Liver (tissue), 9 donors: ENCODE measurements around the gene PALLD. TPM values are rescaled to one million over a fixed set of nuclear protein-coding genes. Genes with fewer than 3 reads are reported as not detected.

Experiments
- DNase-seq: peaks from one replicate; pipeline ENCODE4 v3.0.0-alpha.2; 2017; ENCODE audit warnings: low spot score
- H3K27ac ChIP-seq, 2 donors: one replicate each; pipeline ENCODE4 v1.7.0; 2013; ENCODE audit warnings: inconsistent platforms in 2 of 2, low read length in 2 of 2, control low read depth in 1 of 2, low read depth in 1 of 2, mild to moderate bottlenecking in 1 of 2
- H3K27me3 ChIP-seq, 4 donors: one replicate each; pipeline versions ENCODE4 v1.6.1 to v1.7.0; 2013; ENCODE audit warnings: low read length in 3 of 4, inconsistent platforms in 1 of 4, mild to moderate bottlenecking in 1 of 4, moderate library complexity in 1 of 4; ENCODE audit not compliant: control insufficient read depth in 4 of 4, insufficient read depth in 4 of 4
- H3K36me3 ChIP-seq, 4 donors: one replicate each; pipeline versions ENCODE4 v1.6.1 to v1.7.0; 2013; ENCODE audit warnings: low read length in 3 of 4, mild to moderate bottlenecking in 3 of 4, low read depth in 1 of 4, moderate library complexity in 1 of 4; ENCODE audit not compliant: control insufficient read depth in 4 of 4, insufficient read depth in 3 of 4
- H3K4me1 ChIP-seq, 4 donors: one replicate each; pipeline versions ENCODE4 v1.6.1 to v1.7.0; 2013; ENCODE audit warnings: low read length in 3 of 4, mild to moderate bottlenecking in 3 of 4, moderate library complexity in 1 of 4; ENCODE audit not compliant: control insufficient read depth in 4 of 4, insufficient read depth in 4 of 4
- H3K4me3 ChIP-seq, 3 donors: one replicate each; pipeline versions ENCODE4 v1.6.1 to v1.7.0; 2013; ENCODE audit warnings: low read length in 3 of 3, control low read depth in 1 of 3, low read depth in 1 of 3, mild to moderate bottlenecking in 1 of 3
- H3K9ac ChIP-seq, 2 donors: one replicate each; pipeline ENCODE4 v1.7.0; 2013; ENCODE audit warnings: low read length in 2 of 2, mild to moderate bottlenecking in 2 of 2, moderate library complexity in 2 of 2, control low read depth in 1 of 2, low read depth in 1 of 2
- H3K9me3 ChIP-seq, 4 donors: one replicate each; pipeline versions ENCODE4 v1.6.1 to v1.7.0; 2013; ENCODE audit warnings: low read length in 3 of 4; ENCODE audit not compliant: control insufficient read depth in 4 of 4
- EGR1 ChIP-seq, 2 donors: IDR thresholded peaks; 2 replicates each; pipeline ENCODE4 v1.6.1; 2016 to 2018; ENCODE audit warnings: antibody characterized with exemption in 2 of 2, low read depth in 2 of 2
- FOXA1 ChIP-seq: IDR thresholded peaks from 2 replicates; pipeline ENCODE4 v1.6.1; 2016; ENCODE audit warnings: antibody characterized with exemption
- FOXA2 ChIP-seq: IDR thresholded peaks from 2 replicates; pipeline ENCODE4 v1.6.1; 2016; ENCODE audit warnings: antibody characterized with exemption
- HNF4A ChIP-seq, 2 donors: conservative IDR thresholded peaks; 2 replicates each; pipeline ENCODE4 v1.6.1; 2016; ENCODE audit warnings: antibody characterized with exemption in 2 of 2, mild to moderate bottlenecking in 2 of 2
- JUND ChIP-seq, 2 donors: IDR thresholded peaks; 2 replicates each; pipeline ENCODE4 v1.6.1; 2016; ENCODE audit warnings: antibody characterized with exemption in 2 of 2
- NR2F2 ChIP-seq: IDR thresholded peaks from 2 replicates; pipeline ENCODE4 v1.6.1; 2016; ENCODE audit warnings: antibody characterized with exemption
- RAD21 ChIP-seq, 2 donors: IDR thresholded peaks; 2 replicates each; pipeline ENCODE4 v1.6.1; 2016; ENCODE audit warnings: antibody characterized with exemption in 2 of 2, mild to moderate bottlenecking in 2 of 2
- RXRA ChIP-seq, 2 donors: IDR thresholded peaks; 2 replicates each; pipeline ENCODE4 v1.6.1; 2017 to 2018; ENCODE audit warnings: antibody characterized with exemption in 2 of 2, mild to moderate bottlenecking in 1 of 2
- SP1 ChIP-seq: IDR thresholded peaks from 2 replicates; pipeline ENCODE4 v1.6.1; 2018; ENCODE audit warnings: antibody characterized with exemption, mild to moderate bottlenecking
- TAF1 ChIP-seq: conservative IDR thresholded peaks from 2 replicates; pipeline ENCODE4 v1.6.1; 2016; ENCODE audit warnings: antibody characterized with exemption, mild to moderate bottlenecking
- YY1 ChIP-seq: IDR thresholded peaks from 2 replicates; pipeline ENCODE4 v1.6.1; 2016; ENCODE audit warnings: antibody characterized with exemption, mild to moderate bottlenecking
- WGBS: extraction: QIAGEN DNeasy Blood & Tissue Kit; methylation state at CpG from one replicate; pipeline ENCODE4 v1.1.7; 2013; 5-methylcytosine and 5-hydroxymethylcytosine counted together
- polyA plus RNA-seq, 2 donors: library from polyadenylated mRNA; stranded (reverse) in 1 of 2; unstranded in 1 of 2; fragments of 200-250 nt in 1 of 2; fragments of >200 nt in 1 of 2; fragmentation: Nextera tagmentation in 1 of 2; extraction: Ambion mirVana in 1 of 2; gene quantifications; one replicate each; pipeline versions ENCODE4 v1.2.1 to v1.2.3, GENCODE V29; 2013 to 2015
- total RNA-seq, 2 donors: library from RNA; depleted of rRNA; stranded (reverse); fragments of >200 nt; gene quantifications; one replicate each; pipeline ENCODE4 v1.2.3, GENCODE V29; 2014
- TF ChIP-seq, protein P1 (sequence below): IDR thresholded peaks from 2 replicates; pipeline ENCODE4 v1.6.1; 2016; ENCODE audit warnings: antibody characterized with exemption, mild to moderate bottlenecking
- TF ChIP-seq, protein P2 (sequence below): IDR thresholded peaks from 2 replicates; pipeline ENCODE4 v1.6.1; 2016; ENCODE audit warnings: antibody characterized with exemption
- TF ChIP-seq, protein P3 (sequence below): IDR thresholded peaks from 2 replicates; pipeline ENCODE4 v1.6.1; 2016; ENCODE audit warnings: antibody characterized with exemption
- donor health status: healthy.
- donor health status: healthy.
- donor health status: healthy.
- donor health status: healthy.
- donor health status: healthy.

The PALLD gene
- total and polyA plus RNA-seq, 4 donors = 9.0 to 26.3 (median 14.7) TPM

DNA sequence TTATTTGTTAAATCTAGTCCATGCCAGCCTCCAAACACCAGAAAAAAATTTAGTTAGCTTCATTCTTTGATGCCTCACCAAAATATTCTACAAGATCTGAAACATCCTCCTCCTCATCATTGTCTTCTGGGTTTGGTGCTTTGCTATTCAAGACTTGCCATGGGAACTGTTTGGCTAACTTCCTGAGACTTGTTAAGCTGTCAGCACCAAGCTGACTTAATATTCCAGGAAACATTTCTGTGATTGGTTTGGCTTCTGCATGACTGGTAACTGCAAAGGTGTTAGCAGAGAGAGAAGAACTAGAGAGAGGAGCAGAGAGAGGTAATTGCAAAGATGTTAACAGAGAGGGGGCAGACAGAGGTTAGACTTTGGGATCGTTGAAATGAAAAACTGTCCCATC is 101.3 kb downstream of the PALLD start:
- no peaks in the 10 kb centered on the region for H3K27me3 ChIP-seq
- 86% methylated on average over 1 of the region's 1 CpG for WGBS
- no peak overlapping the region for H3K4me3 ChIP-seq
- DNase-seq = no peak
- no peaks in the 10 kb centered on the region for H3K36me3 ChIP-seq
- H3K9ac ChIP-seq = no peak overlapping the region
- TF ChIP-seq, protein P1, sequence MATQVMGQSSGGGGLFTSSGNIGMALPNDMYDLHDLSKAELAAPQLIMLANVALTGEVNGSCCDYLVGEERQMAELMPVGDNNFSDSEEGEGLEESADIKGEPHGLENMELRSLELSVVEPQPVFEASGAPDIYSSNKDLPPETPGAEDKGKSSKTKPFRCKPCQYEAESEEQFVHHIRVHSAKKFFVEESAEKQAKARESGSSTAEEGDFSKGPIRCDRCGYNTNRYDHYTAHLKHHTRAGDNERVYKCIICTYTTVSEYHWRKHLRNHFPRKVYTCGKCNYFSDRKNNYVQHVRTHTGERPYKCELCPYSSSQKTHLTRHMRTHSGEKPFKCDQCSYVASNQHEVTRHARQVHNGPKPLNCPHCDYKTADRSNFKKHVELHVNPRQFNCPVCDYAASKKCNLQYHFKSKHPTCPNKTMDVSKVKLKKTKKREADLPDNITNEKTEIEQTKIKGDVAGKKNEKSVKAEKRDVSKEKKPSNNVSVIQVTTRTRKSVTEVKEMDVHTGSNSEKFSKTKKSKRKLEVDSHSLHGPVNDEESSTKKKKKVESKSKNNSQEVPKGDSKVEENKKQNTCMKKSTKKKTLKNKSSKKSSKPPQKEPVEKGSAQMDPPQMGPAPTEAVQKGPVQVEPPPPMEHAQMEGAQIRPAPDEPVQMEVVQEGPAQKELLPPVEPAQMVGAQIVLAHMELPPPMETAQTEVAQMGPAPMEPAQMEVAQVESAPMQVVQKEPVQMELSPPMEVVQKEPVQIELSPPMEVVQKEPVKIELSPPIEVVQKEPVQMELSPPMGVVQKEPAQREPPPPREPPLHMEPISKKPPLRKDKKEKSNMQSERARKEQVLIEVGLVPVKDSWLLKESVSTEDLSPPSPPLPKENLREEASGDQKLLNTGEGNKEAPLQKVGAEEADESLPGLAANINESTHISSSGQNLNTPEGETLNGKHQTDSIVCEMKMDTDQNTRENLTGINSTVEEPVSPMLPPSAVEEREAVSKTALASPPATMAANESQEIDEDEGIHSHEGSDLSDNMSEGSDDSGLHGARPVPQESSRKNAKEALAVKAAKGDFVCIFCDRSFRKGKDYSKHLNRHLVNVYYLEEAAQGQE = no peak
- TF ChIP-seq, protein P2, sequence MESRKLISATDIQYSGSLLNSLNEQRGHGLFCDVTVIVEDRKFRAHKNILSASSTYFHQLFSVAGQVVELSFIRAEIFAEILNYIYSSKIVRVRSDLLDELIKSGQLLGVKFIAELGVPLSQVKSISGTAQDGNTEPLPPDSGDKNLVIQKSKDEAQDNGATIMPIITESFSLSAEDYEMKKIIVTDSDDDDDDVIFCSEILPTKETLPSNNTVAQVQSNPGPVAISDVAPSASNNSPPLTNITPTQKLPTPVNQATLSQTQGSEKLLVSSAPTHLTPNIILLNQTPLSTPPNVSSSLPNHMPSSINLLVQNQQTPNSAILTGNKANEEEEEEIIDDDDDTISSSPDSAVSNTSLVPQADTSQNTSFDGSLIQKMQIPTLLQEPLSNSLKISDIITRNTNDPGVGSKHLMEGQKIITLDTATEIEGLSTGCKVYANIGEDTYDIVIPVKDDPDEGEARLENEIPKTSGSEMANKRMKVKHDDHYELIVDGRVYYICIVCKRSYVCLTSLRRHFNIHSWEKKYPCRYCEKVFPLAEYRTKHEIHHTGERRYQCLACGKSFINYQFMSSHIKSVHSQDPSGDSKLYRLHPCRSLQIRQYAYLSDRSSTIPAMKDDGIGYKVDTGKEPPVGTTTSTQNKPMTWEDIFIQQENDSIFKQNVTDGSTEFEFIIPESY = no peak
- TF ChIP-seq TAF1 (no peak), RXRA (IDR thresholded peaks at IDR 0.05) (no peak), EGR1 (IDR thresholded peaks at IDR 0.05; ENCODE audit: low read depth in 2 of 2) (no peak), RAD21 (IDR thresholded peaks at IDR 0.05) (no peak), JUND (IDR thresholded peaks at IDR 0.05) (no peak), FOXA1 (no peak), HNF4A (conservative IDR thresholded peaks at IDR 0.05) (no peak), NR2F2 (no peak), SP1 (no peak), FOXA2 (no peak), YY1 (no peak)
- TF ChIP-seq, protein P3, sequence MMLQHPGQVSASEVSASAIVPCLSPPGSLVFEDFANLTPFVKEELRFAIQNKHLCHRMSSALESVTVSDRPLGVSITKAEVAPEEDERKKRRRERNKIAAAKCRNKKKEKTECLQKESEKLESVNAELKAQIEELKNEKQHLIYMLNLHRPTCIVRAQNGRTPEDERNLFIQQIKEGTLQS = no peak
- no peaks in the 10 kb centered on the region for H3K4me1 ChIP-seq
- no peak overlapping the region for H3K27ac ChIP-seq
- no peaks in the 10 kb centered on the region for H3K9me3 ChIP-seq

DNA sequence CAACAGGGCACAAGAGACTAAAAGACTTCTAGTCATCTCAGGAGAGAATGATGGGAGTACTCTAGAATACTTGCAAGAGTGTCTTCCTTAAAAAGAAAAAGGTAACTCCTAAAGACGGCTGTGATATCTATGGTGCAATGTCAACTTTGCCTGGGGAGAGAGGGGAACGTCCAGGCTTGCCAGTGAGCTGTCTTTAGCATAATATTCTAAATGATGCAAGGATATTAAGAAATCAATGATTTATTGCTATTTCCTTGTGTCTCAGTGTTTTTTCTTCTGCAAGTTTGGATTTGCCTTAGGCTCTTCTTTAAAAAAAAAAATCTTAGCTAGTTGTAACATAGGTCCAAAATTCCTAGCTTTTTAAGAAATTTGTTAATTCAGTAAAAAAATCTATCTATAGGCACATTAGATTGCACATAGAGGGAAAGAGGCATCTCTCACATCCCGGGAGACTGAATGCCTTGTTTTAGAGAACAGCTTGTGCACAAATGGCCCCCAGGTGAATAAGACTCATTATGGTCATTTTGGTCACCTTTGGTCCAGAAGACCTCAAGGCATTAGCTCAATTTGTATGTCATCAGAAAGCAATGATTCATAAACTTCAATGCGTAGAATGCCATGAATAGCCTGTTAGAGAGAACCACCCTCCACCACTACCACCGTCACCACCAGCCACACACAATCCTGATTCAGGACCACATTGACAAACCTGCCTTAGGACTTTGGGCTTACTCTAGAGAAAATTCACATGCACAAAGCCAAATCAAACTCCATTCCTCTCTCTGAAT is 104.1 kb downstream of the PALLD start:
- Histone ChIP-seq H3K36me3 (no peaks in the 10 kb centered on the region), H3K4me1 (no peaks in the 10 kb centered on the region), H3K4me3 (no peak overlapping the region), H3K27ac (no peak overlapping the region), H3K9ac (no peak overlapping the region), H3K27me3 (no peaks in the 10 kb centered on the region), H3K9me3 (no peaks in the 10 kb centered on the region)
- TF ChIP-seq JUND (IDR thresholded peaks at IDR 0.05) (no peak), EGR1 (IDR thresholded peaks at IDR 0.05; ENCODE audit: low read depth in 2 of 2) (no peak)
- TF ChIP-seq, protein P3 = no peak
- DNase-seq = no peak
- WGBS = 73% methylated on average over 5 of the region's 5 CpGs
